ENCODE data around the gene LCN10. TPM values are rescaled to one million over a fixed set of nuclear protein-coding genes. Genes with fewer than 3 reads are reported as not detected.
A peak's percentile ranks its signal among the peaks of the same experiment; 100 is the strongest.

LCN10 gene
- total and polyA plus RNA-seq, 2 donors (not counting 3 experiments of a cell fraction or from before 2014, with no cell fraction given) = not detected

DNA sequence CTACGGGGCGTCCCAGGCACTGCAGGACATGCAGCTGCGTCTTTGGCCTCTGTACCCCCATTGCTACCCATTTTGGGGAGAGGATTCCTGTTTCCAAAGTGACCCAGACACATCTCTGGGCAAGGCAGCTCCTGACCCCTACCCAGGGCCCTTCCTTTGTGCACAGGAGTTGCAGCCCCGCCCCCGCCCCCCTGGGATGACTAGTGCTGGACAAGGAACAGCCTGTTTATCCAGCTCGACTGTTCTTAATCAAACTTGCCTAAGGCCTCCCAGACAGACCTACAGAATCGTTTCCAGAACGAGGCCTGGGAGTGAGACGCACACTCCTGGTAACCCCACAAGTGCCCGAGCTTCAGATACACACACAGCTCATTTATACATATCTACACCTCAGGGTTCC, 17.1 kb downstream of the LCN10 start:
- DNase-seq (ENCODE audit: low read depth, low spot score) (peak; percentile 67), FAIRE-seq (no peak)
- Histone ChIP-seq H2AFZ (ENCODE audit: low read depth, low read length) (no peak overlapping the region), H3K27me3 (ENCODE audit: control insufficient read depth in 2 of 2, insufficient read depth in 2 of 2, low read length in 2 of 2) (no peaks in the 10 kb centered on the region), H3K4me2 (ENCODE audit: insufficient read depth, low read length) (peak overlapping the region; percentile 67), H4K20me1 (replicated peaks; ENCODE audit: control insufficient read depth, extremely low read depth, insufficient read depth, low read length) (no peaks in the 10 kb centered on the region), H3K36me3 (ENCODE audit: control insufficient read depth in 2 of 2, extremely low read depth in 1 of 2, insufficient read depth in 2 of 2, low read length in 2 of 2) (peaks cover 12 to 36% of the 10 kb centered on the region in 2 experiments), H3K9me3 (replicated peaks; ENCODE audit: control insufficient read depth, insufficient read depth, low read length) (no peaks in the 10 kb centered on the region), H3K27ac (ENCODE audit: insufficient read depth, low read depth, low read length) (peak overlapping the region; percentile 30), H3K79me2 (ENCODE audit: control insufficient read depth, insufficient read depth, low read length) (peaks cover 81% of the 10 kb centered on the region), H3K4me1 (ENCODE audit: control insufficient read depth, extremely low read depth, insufficient read depth, low read length) (peaks cover 53% of the 10 kb centered on the region), H3K9me1 (replicated peaks; ENCODE audit: control insufficient read depth, extremely low read depth, insufficient read depth, low read length) (no peaks in the 10 kb centered on the region), H3K4me3 (replicated peaks in 1 of 3; ENCODE audit: insufficient read depth in 1 of 3, low read depth in 1 of 3, low read length in 3 of 3) (peak overlapping the region; percentile 3 to 89 (median 70)), H3K9ac (replicated peaks; ENCODE audit: extremely low read depth, insufficient read depth, low read length) (peak overlapping the region; percentile 67)
- intact Hi-C loops (cut with micrococcal nuclease) (loop anchor here (2.0 to 5.0 kb wide), 2 partner anchors 53 to 67 kb away; partner anchors contain the start of gene TMEM141), dilution Hi-C loops (cut with MboI; ENCODE audit: extremely low pct_ligation_motif_present, low sequenced_read_pairs) (no loop called here)
- CTCF ChIA-PET = interaction anchor here (0.6 to 0.9 kb wide), 2 partner anchors 10 to 12 kb away, joined by 3 read pairs; no protein-coding TSS in a partner anchor
- TF ChIP-seq GATA2 (IDR thresholded peaks at IDR 0.05; ENCODE audit: insufficient read depth, insufficient read length, low read depth, low read length) (no peak), JUN (IDR thresholded peaks at IDR 0.05; ENCODE audit: borderline replicate concordance, insufficient read depth, insufficient read length, low read depth) (no peak), MYC (IDR thresholded peaks at IDR 0.05; ENCODE audit: low read depth, low read length) (no peak), EZH2 (IDR thresholded peaks at IDR 0.05; ENCODE audit: borderline replicate concordance, low read depth, low read length, severe bottlenecking) (no peak), POLR2A (IDR thresholded peaks at IDR 0.05; ENCODE audit: low read depth, low read length) (no peak), POLR2AphosphoS5 (IDR thresholded peaks at IDR 0.05; ENCODE audit: insufficient read depth, low read depth, low read length) (no peak), FOS (IDR thresholded peaks at IDR 0.05; ENCODE audit: borderline replicate concordance, insufficient read depth, low read length) (no peak)
- TF ChIP-seq, protein P1, sequence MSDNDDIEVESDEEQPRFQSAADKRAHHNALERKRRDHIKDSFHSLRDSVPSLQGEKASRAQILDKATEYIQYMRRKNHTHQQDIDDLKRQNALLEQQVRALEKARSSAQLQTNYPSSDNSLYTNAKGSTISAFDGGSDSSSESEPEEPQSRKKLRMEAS (IDR thresholded peaks at IDR 0.05; ENCODE audit: insufficient read depth, insufficient read length) = no peak
- TF ChIP-seq, protein P2, sequence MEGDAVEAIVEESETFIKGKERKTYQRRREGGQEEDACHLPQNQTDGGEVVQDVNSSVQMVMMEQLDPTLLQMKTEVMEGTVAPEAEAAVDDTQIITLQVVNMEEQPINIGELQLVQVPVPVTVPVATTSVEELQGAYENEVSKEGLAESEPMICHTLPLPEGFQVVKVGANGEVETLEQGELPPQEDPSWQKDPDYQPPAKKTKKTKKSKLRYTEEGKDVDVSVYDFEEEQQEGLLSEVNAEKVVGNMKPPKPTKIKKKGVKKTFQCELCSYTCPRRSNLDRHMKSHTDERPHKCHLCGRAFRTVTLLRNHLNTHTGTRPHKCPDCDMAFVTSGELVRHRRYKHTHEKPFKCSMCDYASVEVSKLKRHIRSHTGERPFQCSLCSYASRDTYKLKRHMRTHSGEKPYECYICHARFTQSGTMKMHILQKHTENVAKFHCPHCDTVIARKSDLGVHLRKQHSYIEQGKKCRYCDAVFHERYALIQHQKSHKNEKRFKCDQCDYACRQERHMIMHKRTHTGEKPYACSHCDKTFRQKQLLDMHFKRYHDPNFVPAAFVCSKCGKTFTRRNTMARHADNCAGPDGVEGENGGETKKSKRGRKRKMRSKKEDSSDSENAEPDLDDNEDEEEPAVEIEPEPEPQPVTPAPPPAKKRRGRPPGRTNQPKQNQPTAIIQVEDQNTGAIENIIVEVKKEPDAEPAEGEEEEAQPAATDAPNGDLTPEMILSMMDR (IDR thresholded peaks at IDR 0.05; ENCODE audit: extremely low read depth in 1 of 2, insufficient read depth in 1 of 2, low read depth in 1 of 2, low read length in 2 of 2) = no peak
- POLR2A ChIA-PET = interaction anchor here (1.1 kb wide), 1 partner anchor 12 kb away, joined by 10 read pairs; no protein-coding TSS in a partner anchor
- no TSS peak for BruUV-seq (replicated peaks)
